Activated T-helper 17 cell treated with anti-CD3 and anti-CD28 coated beads, Interleukin-2, amount 50 U/mL, for 72 hours (primary cell): ENCODE results near the gene GPX4. TPM values are rescaled to one million over a fixed set of nuclear protein-coding genes. Genes with fewer than 3 reads are reported as not detected.
"Not testable (repeated sequence)": the region's sequence is repeated elsewhere in the genome, so short reads cannot be mapped to it uniquely, and the experiment has no call there.

Experiments
- ATAC-seq: fragments of 150-1000 bp; cut with Tn5 transposase; replicated peaks from 2 replicates; pipeline ENCODE4 v1.10.0; 2021; ENCODE audit warnings: mild to moderate bottlenecking, moderate library complexity
- H3K27ac Mint-ChIP-seq: one replicate; pipeline ENCODE4 v1.8.0; 2022; ENCODE audit warnings: mixed read lengths
- H3K27me3 Mint-ChIP-seq: one replicate; pipeline ENCODE4 v1.8.0; 2022; ENCODE audit warnings: mixed read lengths
- H3K36me3 Mint-ChIP-seq: one replicate; pipeline ENCODE4 v1.8.0; 2022; ENCODE audit warnings: low read depth, mild to moderate bottlenecking, mixed read lengths
- H3K4me1 Mint-ChIP-seq: one replicate; pipeline ENCODE4 v1.8.0; 2022; ENCODE audit warnings: mixed read lengths
- H3K4me3 Mint-ChIP-seq: one replicate; pipeline ENCODE4 v1.8.0; 2022; ENCODE audit warnings: mild to moderate bottlenecking, mixed read lengths
- H3K9me3 Mint-ChIP-seq: one replicate; pipeline ENCODE4 v1.8.0; 2022; ENCODE audit warnings: mixed read lengths
- total RNA-seq, 2 donors: library from RNA; stranded (reverse); gene quantifications; one replicate each; pipeline ENCODE4 v1.2.3, GENCODE V29; 2022

The GPX4 gene
- total RNA-seq, 2 donors from 2014 or later, result 110 to 170 TPM

DNA sequence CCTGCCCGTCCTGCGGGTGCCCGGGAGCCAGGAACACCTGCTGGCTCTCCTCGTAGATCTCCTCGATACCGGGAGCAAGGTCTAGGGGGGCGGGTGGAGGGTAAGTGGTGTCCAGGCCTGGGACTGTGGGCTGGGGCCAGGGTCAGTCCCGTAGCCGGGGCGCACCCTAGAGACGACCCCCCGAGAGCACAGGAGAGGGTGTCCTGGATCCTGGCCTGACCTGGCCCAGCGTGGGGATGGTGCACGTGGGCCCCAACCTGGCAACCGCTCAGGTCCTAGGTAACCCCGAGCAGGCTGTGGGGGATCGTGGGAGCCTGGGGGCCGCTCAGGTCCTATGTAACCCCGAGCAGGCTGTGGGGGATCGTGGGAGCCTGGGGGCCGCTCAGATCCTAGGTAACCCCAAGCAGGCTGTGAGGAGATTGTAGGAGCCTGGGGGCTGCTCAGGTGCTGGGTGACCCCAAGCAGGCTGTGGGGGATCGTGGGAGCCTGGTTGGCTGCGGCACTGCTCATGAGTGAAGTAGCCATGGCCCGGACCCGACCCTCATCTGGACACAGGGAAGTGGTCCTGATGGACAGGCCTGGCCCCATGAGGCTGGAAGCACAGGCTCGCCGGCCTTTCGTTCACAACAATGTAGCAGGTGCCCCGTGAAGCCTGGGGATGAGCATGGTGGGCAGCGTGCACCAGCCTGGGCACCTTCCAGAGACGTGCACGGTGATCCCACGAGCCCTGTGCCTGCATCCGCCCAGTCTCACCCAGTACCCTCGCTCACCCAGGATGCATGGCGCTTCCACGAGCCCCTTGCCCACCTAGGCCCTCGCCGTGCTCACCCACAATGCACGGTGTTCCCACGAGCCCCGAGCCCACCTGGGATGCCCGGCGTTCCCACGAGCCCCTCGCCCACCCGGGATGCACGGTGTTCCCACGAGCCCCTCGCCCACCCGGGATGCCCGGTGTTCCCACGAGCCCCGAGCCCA is 6.2 kb downstream of the GPX4 start:
- peaks cover 53% of the 10 kb centered on the region for H3K36me3 Mint-ChIP-seq
- no peak for ATAC-seq
- no peaks in the 10 kb centered on the region for H3K27me3 Mint-ChIP-seq
- H3K27ac Mint-ChIP-seq, result no peak overlapping the region
- H3K4me3 Mint-ChIP-seq, result no peak overlapping the region
- no peaks in the 10 kb centered on the region for H3K4me1 Mint-ChIP-seq
- H3K9me3 Mint-ChIP-seq, result no peaks in the 10 kb centered on the region

- peaks cover 63% of the 10 kb centered on the region for H3K36me3 Mint-ChIP-seq
- H3K4me3 Mint-ChIP-seq, result no peak overlapping the region
- H3K9me3 Mint-ChIP-seq, result no peaks in the 10 kb centered on the region
- H3K27ac Mint-ChIP-seq, result no peak overlapping the region
- ATAC-seq, result no peak
- H3K27me3 Mint-ChIP-seq, result no peaks in the 10 kb centered on the region
- H3K4me1 Mint-ChIP-seq, result no peaks in the 10 kb centered on the region
These were observed 7.2 kb downstream of the GPX4 start for GRCh38 chr19:1110809-1111640.

GRCh38 chr19:1111641-1112267 is 8.0 kb downstream of the GPX4 start:
- Mint-ChIP-seq H3K27me3 (no peaks in the 10 kb centered on the region), H3K4me1 (no peaks in the 10 kb centered on the region), H3K9me3 (no peaks in the 10 kb centered on the region), H3K36me3 (peaks cover 62% of the 10 kb centered on the region), H3K4me3 (no peak overlapping the region), H3K27ac (no peak overlapping the region)
- no peak for ATAC-seq

DNA sequence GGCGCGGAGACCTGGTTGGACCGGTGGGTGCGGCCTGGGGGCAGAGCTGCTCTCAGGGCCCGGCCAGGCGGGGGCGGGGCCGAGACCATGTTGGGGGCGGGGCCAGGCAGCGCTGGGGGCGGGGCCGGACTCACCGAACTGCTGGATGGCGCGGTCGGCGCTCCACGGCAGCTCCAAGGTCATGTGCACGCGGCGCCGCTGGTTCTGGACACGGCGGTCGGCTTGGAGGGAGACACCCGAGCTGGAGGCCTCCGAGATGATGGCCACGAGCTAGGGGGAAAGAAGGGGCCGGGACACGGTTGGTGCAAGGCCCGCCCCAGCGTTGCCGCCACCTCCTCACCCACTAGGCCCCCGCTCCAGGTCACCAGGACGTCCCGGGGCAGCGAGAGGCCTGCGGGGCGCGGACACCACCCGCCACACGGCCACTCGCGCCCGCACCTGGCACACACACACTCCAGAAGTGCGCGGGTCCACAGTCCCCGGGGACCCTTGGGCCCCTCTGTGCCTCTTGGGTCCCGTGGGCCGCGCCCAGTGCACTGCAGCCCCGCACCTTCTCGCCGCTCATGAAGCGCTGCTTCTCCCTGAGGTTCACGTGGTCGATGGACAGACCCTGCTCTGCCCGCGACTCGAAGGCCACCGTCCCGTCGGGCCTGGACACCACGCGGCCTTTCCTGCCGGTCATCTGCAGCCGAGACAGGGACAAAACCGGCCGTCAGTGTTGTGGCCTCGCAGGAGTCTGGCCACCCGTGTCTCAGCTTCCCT is 8.7 kb downstream of the GPX4 start:
- Mint-ChIP-seq H3K27me3 (no peaks in the 10 kb centered on the region), H3K9me3 (no peaks in the 10 kb centered on the region), H3K4me3 (no peak overlapping the region), H3K4me1 (no peaks in the 10 kb centered on the region), H3K36me3 (peaks cover 62% of the 10 kb centered on the region), H3K27ac (no peak overlapping the region)
- ATAC-seq, result no peak

DNA sequence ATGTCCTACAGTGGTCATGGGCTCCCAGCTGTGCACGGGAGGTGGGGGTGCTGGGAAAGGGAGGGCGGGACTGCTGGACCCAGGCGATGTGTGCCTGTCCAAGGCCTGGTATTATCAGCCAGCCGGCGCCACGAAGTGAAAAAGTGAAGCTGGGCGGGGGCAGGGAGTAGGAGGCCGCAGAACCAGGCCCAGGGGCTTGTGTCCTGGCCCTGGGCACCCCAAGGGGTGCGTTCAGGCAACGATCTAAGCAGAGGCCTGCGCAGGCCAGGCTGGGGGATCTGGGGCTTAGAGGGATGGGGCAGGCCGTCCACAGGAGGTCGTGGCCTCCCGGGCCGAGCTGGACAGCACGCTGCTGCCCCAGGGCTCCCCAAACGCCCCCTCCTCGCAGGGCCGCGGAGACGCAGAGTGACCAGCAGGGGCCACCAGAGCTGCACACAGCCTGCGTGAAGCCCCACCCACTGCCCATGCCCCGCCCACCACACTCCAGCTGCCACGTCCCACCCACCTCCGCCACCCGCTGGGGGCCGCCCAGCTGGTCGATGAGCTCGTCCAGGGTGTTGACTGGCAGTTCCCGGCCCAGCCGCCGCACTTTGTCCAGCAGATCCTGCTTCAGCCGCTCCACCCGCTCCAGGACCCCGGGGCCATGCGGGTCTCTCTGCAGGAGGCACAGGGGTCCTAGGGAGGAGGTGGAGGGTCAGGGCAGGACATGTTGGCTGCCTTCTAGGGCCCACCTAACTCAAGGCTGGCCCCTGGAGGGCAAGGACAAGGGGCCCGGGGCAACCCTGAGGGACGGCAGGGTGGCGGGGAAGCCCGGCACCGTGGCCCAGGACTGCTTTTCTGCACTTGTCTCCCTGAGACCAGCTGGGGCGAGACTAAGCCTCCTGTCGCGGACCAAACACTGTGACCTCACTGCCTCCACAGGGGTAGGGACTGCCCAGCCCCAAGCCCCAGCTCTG is 9.5 kb downstream of the GPX4 start:
- H3K36me3 Mint-ChIP-seq, result peaks cover 67% of the 10 kb centered on the region
- peak overlapping the region; percentile 25 for H3K27ac Mint-ChIP-seq
- peak; percentile 72 for ATAC-seq
- H3K4me3 Mint-ChIP-seq, result no peak overlapping the region
- H3K4me1 Mint-ChIP-seq, result no peaks in the 10 kb centered on the region
- no peaks in the 10 kb centered on the region for H3K27me3 Mint-ChIP-seq
- no peaks in the 10 kb centered on the region for H3K9me3 Mint-ChIP-seq

GRCh38 chr19:1113986-1114483 is 10.2 kb downstream of the GPX4 start:
- Mint-ChIP-seq H3K27me3 (no peaks in the 10 kb centered on the region), H3K4me3 (no peak overlapping the region), H3K4me1 (no peaks in the 10 kb centered on the region), H3K27ac (peak overlapping the region; percentile 25), H3K9me3 (no peaks in the 10 kb centered on the region), H3K36me3 (peaks cover 75% of the 10 kb centered on the region)
- ATAC-seq, result no peak

DNA sequence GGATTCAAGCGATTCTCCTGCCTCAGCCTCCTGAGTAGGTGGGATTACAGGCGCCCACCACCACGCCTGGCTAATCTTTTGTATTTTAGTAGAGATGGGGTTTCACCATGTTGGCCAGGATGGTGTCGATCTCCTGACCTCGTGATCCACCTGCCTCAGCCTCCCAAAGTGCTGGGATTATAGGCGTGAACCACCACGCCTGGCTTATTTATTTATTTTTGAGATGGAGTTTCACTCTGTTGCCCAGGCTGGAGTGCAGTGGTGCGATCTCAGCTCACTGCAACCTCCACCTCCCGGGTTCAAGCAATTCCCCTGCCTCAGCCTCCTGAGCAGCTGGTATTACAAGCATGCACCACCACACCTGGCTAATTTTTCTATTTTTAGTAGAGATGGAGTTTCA is 10.9 kb downstream of the GPX4 start:
- H3K4me3 Mint-ChIP-seq, H3K4me1 Mint-ChIP-seq, ATAC-seq, H3K27me3 Mint-ChIP-seq, H3K27ac Mint-ChIP-seq, H3K9me3 Mint-ChIP-seq: not testable (repeated sequence)
- H3K36me3 Mint-ChIP-seq, result peaks cover 74% of the 10 kb centered on the region

GRCh38 chr19:1115646-1116420 is 12.0 kb downstream of the GPX4 start:
- H3K9me3 Mint-ChIP-seq, result no peaks in the 10 kb centered on the region
- H3K36me3 Mint-ChIP-seq, result peaks cover 81% of the 10 kb centered on the region
- H3K4me3 Mint-ChIP-seq, result no peak overlapping the region
- H3K4me1 Mint-ChIP-seq, result no peaks in the 10 kb centered on the region
- no peaks in the 10 kb centered on the region for H3K27me3 Mint-ChIP-seq
- ATAC-seq, result no peak
- H3K27ac Mint-ChIP-seq, result no peak overlapping the region

DNA sequence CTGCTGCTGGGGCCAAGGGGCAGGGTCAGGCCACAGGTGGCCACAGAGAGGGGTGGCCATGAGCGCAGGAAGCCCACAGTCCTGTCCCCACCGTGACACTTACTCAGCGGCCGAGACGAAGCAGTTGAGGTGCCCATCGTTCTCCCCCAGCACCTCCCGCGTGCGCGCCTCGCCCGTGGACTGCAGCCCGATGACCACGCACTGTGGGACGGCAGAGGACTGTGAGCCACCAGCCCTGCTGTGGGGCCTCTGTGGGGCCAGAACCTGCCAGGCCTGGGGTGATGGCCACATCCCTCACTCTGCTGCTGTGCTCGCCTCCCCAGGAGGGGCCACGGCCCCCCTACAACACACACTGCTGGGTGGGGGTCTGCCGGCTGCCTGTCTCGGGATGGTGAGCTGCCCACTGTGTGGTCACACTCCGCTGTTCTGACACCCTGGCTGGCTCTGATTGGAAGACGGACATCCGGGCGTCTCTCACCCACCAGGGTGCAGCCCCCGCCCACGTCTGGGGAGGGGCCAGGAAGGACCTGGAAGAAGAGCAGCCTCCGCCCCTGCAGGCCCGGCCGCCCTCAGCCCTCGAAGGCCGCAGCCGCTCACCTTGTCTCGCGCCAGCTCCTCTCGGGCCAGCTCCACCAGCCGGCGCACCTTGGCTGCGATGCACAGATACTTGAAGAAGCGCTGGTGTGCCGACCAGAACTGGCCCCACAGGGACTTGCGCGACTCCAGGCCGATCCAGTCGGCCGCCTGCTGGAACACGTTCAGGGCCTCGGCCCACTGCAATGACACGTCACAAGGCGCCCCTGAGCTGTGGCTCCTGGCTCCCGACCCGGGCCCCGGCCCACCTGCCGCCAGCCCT is 13.2 kb downstream of the GPX4 start:
- no peaks in the 10 kb centered on the region for H3K4me1 Mint-ChIP-seq
- H3K27me3 Mint-ChIP-seq, result no peaks in the 10 kb centered on the region
- H3K27ac Mint-ChIP-seq, result no peak overlapping the region
- H3K9me3 Mint-ChIP-seq, result no peaks in the 10 kb centered on the region
- no peak overlapping the region for H3K4me3 Mint-ChIP-seq
- no peak for ATAC-seq
- H3K36me3 Mint-ChIP-seq, result peaks cover 87% of the 10 kb centered on the region

GRCh38 chr19:1117654-1118053 is 13.9 kb downstream of the GPX4 start:
- H3K4me1 Mint-ChIP-seq, result no peaks in the 10 kb centered on the region

DNA sequence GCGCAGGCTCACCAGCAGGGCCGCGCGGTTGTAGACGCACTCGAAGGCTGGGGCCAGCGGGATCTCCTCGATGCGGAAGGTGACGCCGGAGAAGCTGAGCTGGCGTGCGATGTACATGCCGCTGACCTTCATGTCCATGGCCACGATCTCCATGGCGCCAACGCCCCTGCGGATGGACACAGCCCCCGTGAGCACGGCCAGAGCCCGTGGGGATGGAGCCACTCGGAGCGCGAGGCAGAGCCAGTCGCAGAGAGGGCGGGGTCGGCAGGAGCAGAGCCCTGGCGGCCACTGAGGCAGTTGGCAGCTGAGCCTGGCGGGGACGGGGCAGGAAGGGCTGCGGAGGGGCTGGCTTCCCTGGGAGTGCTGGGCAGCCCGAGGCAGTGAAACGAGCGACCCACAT is 15.2 kb downstream of the GPX4 start:
- H3K4me3 Mint-ChIP-seq, result no peak overlapping the region
- ATAC-seq, result no peak
- H3K9me3 Mint-ChIP-seq, result no peaks in the 10 kb centered on the region
- no peaks in the 10 kb centered on the region for H3K4me1 Mint-ChIP-seq
- H3K36me3 Mint-ChIP-seq, result peaks cover 91% of the 10 kb centered on the region
- no peaks in the 10 kb centered on the region for H3K27me3 Mint-ChIP-seq
- H3K27ac Mint-ChIP-seq, result no peak overlapping the region

More at GRCh38 chr19:1117654-1118053, 13.9 kb downstream of the GPX4 start:
- ATAC-seq, result no peak
- H3K27ac Mint-ChIP-seq, result no peak overlapping the region
- no peaks in the 10 kb centered on the region for H3K9me3 Mint-ChIP-seq
- no peak overlapping the region for H3K4me3 Mint-ChIP-seq
- H3K36me3 Mint-ChIP-seq, result peaks cover 90% of the 10 kb centered on the region
- no peaks in the 10 kb centered on the region for H3K27me3 Mint-ChIP-seq
